B cell (primary cell): ENCODE measurements around the gene FAM53A. TPM values are rescaled to one million over a fixed set of nuclear protein-coding genes. Genes with fewer than 3 reads are reported as not detected.
"Not testable (repeated sequence)": the region's sequence is repeated elsewhere in the genome, so short reads cannot be mapped to it uniquely, and the experiment has no call there.

Experiments used
- ATAC-seq: fragments of 200-7000 bp; cut with Tn5 transposase; one replicate; pipeline ENCODE4 v1.10.0; 2021; ENCODE audit warnings: low read depth, mild to moderate bottlenecking, moderate number of reproducible peaks, moderate library complexity
- CTCF ChIA-PET: fragments of 350-600 bp; sonication (Branson Sonifier 250); formaldehyde crosslinking; loops from one replicate; lab custom pipeline; 2021; ENCODE audit warnings: antibody characterized with exemption, inconsistent platforms; lab: Charles Lee
- POLR2A ChIA-PET: fragments of 350-600 bp; sonication (Branson Sonifier 250); formaldehyde crosslinking; loops from one replicate; lab custom pipeline; 2021; ENCODE audit warnings: antibody characterized with exemption; lab: Charles Lee
- DNase-seq: peaks from one replicate; pipeline ENCODE4 v3.0.0; 2013
- H2AFZ ChIP-seq: 2 replicates; pipeline ENCODE4 v1.6.1; 2012; ENCODE audit warnings: mild to moderate bottlenecking, low read depth, low read length; ENCODE audit not compliant: insufficient read depth, poor library complexity, severe bottlenecking
- H3K27ac ChIP-seq, 2 donors: 1 replicate in 1 of 2; 2 replicates in 1 of 2; pipeline ENCODE4 v1.5.1; 2012 to 2013; ENCODE audit warnings: low read length in 2 of 2, mild to moderate bottlenecking in 2 of 2, moderate library complexity in 1 of 2
- H3K27me3 ChIP-seq, 4 experiments: fragments of 200-600 bp in 1 of 4; sonication (generic) in 1 of 4; replicated peaks in 1 of 4; 1 replicate in 2 of 4; 2 replicates in 2 of 4; pipeline versions ENCODE4 v1.6.1 to v1.7.0; 2013 to 2016; ENCODE audit warnings: low read length in 3 of 4, mild to moderate bottlenecking in 2 of 4, mixed read lengths in 1 of 4, moderate library complexity in 1 of 4; ENCODE audit not compliant: insufficient read depth in 4 of 4, control insufficient read depth in 3 of 4; ENCODE audit errors: control extremely low read depth in 1 of 4
- H3K36me3 ChIP-seq, 2 experiments: replicated peaks in 1 of 2; 1 replicate in 1 of 2; 2 replicates in 1 of 2; pipeline versions ENCODE4 v1.6.1 to v1.7.1; 2013; ENCODE audit warnings: low read length in 1 of 2; ENCODE audit not compliant: insufficient read depth in 2 of 2, control insufficient read depth in 1 of 2; ENCODE audit errors: control extremely low read depth in 1 of 2, extremely low read depth in 1 of 2
- H3K4me1 ChIP-seq, 2 donors: fragments of 200-600 bp in 1 of 2; sonication (generic) in 1 of 2; 1 replicate in 1 of 2; 2 replicates in 1 of 2; pipeline versions ENCODE4 v1.5.1 to v1.6.1; 2013 to 2017; ENCODE audit warnings: low read length in 2 of 2; ENCODE audit not compliant: control insufficient read depth in 2 of 2, insufficient read depth in 2 of 2
- H3K4me2 ChIP-seq: replicated peaks from 2 replicates; pipeline ENCODE3; 2012; ENCODE audit warnings: mild to moderate bottlenecking, low read depth, low read length; ENCODE audit not compliant: poor library complexity, severe bottlenecking
- H3K4me3 ChIP-seq, 5 experiments: fragments of 200-600 bp in 1 of 5; sonication (generic) in 1 of 5; 1 replicate in 3 of 5; 2 replicates in 2 of 5; pipeline versions ENCODE4 v1.5.1 to v1.7.0; 2011 to 2016; ENCODE audit warnings: low read length in 4 of 5, mild to moderate bottlenecking in 4 of 5, low read depth in 2 of 5, control low read depth in 1 of 5, moderate library complexity in 1 of 5; ENCODE audit not compliant: insufficient read depth in 1 of 5; ENCODE audit errors: control extremely low read depth in 1 of 5, extremely low read depth in 1 of 5
- H3K79me2 ChIP-seq: fragments of 200-600 bp; sonication (generic); one replicate; pipeline ENCODE4 v1.6.0; 2016; ENCODE audit warnings: low read length; ENCODE audit not compliant: control insufficient read depth, insufficient read depth
- H3K9ac ChIP-seq: fragments of 200-600 bp; sonication (generic); 2 replicates; pipeline ENCODE4 v1.6.1; 2017; ENCODE audit warnings: mild to moderate bottlenecking, low read length, moderate library complexity
- H3K9me3 ChIP-seq, 3 donors: one replicate each; pipeline versions ENCODE4 v1.6.1 to v1.7.1; 2013; ENCODE audit warnings: low read length in 2 of 3; ENCODE audit not compliant: control insufficient read depth in 2 of 3, insufficient read depth in 1 of 3; ENCODE audit errors: control extremely low read depth in 1 of 3
- H4K20me1 ChIP-seq: 2 replicates; pipeline ENCODE4 v1.6.0; 2012; ENCODE audit warnings: mild to moderate bottlenecking, low read length; ENCODE audit not compliant: insufficient read depth, control insufficient read depth, poor library complexity, severe bottlenecking
- H3K27ac Mint-ChIP-seq: one replicate; pipeline ENCODE4 v1.8.0; 2021; ENCODE audit warnings: mixed read lengths
- H3K27me3 Mint-ChIP-seq: one replicate; pipeline ENCODE4 v1.8.0; 2021; ENCODE audit warnings: mixed read lengths
- H3K4me1 Mint-ChIP-seq: one replicate; pipeline ENCODE4 v1.8.0; 2021; ENCODE audit warnings: mixed read lengths
- H3K4me3 Mint-ChIP-seq: one replicate; pipeline ENCODE4 v1.8.0; 2021; ENCODE audit warnings: mixed read lengths
- H3K9me3 Mint-ChIP-seq: one replicate; pipeline ENCODE4 v1.8.0; 2022; ENCODE audit warnings: mixed read lengths; ENCODE audit not compliant: insufficient read depth
- EZH2 ChIP-seq: IDR thresholded peaks from 2 replicates; pipeline ENCODE4 v1.6.1; 2012; ENCODE audit warnings: borderline replicate concordance, low read depth, mild to moderate bottlenecking, moderate library complexity, low read length; ENCODE audit not compliant: insufficient read depth, poor library complexity, severe bottlenecking
- WGBS: methylation state at CpG from one replicate; pipeline ENCODE4 v1.1.5; 2013; ENCODE audit warnings: missing lambda C conversion rate; ENCODE audit not compliant: insufficient coverage; 5-methylcytosine and 5-hydroxymethylcytosine counted together
- intact Hi-C: fragments of 100-400 bp; cut with micrococcal nuclease; formaldehyde crosslinking; loops from one replicate; pipeline ENCODE4 v1.10.0; 2022
- polyA plus RNA-seq: library from polyadenylated mRNA; depleted of rRNA; stranded (reverse); fragments of >200 nt; gene quantifications from 2 replicates; pipeline ENCODE4 v1.2.3, GENCODE V29; 2012
- total RNA-seq, 2 donors: library from RNA; stranded (reverse); fragments of 120-200 nt in 1 of 2; gene quantifications; 1 replicate in 1 of 2; 2 replicates in 1 of 2; pipeline versions ENCODE4 v1.2.3 to v1.2.4, GENCODE V29; 2013 to 2022
- TF ChIP-seq, protein P1 (sequence below): fragments of 200-600 bp; IDR thresholded peaks from one replicate; pipeline ENCODE4 v1.8.0; 2022; ENCODE audit warnings: antibody characterized with exemption, mild to moderate bottlenecking

The FAM53A gene
- total and polyA plus RNA-seq, 2 donors (not counting 1 experiment from before 2014, with no cell fraction given): 2.2 to 4.2 TPM

GRCh38 chr4:1673671-1674070 lies 10.4 kb downstream of the FAM53A start:
- Histone ChIP-seq H3K9ac (no peak overlapping the region), H3K79me2 (peaks cover 5% of the 10 kb centered on the region), H3K27ac (no peak overlapping the region), H4K20me1 (no peaks in the 10 kb centered on the region), H3K4me2 (no peak overlapping the region), H3K4me1 (no peaks in the 10 kb centered on the region), H3K9me3 (no peaks in the 10 kb centered on the region), H2AFZ (no peak overlapping the region), H3K27me3 (no peaks in the 10 kb centered on the region), H3K4me3 (no peak overlapping the region), H3K36me3 (no peaks in the 10 kb centered on the region)
- ATAC-seq (no peak), DNase-seq (no peak)
- TF ChIP-seq, protein P1, sequence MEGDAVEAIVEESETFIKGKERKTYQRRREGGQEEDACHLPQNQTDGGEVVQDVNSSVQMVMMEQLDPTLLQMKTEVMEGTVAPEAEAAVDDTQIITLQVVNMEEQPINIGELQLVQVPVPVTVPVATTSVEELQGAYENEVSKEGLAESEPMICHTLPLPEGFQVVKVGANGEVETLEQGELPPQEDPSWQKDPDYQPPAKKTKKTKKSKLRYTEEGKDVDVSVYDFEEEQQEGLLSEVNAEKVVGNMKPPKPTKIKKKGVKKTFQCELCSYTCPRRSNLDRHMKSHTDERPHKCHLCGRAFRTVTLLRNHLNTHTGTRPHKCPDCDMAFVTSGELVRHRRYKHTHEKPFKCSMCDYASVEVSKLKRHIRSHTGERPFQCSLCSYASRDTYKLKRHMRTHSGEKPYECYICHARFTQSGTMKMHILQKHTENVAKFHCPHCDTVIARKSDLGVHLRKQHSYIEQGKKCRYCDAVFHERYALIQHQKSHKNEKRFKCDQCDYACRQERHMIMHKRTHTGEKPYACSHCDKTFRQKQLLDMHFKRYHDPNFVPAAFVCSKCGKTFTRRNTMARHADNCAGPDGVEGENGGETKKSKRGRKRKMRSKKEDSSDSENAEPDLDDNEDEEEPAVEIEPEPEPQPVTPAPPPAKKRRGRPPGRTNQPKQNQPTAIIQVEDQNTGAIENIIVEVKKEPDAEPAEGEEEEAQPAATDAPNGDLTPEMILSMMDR: no peak
- no peak for TF ChIP-seq EZH2
- ChIA-PET POLR2A (no interaction called here), CTCF (interaction anchor here (1.5 kb wide), 1 partner anchor 20 kb away, joined by 5 read pairs; no protein-coding TSS in a partner anchor)
- WGBS: 91% methylated on average over 20 of the region's 20 CpGs
- no peaks in the 10 kb centered on the region for H3K4me1 Mint-ChIP-seq
- no peaks in the 10 kb centered on the region for H3K27me3 Mint-ChIP-seq
- no peak overlapping the region for H3K27ac Mint-ChIP-seq
- intact Hi-C loops: no loop called here
- H3K4me3 Mint-ChIP-seq: no peak overlapping the region
- H3K9me3 Mint-ChIP-seq: no peaks in the 10 kb centered on the region

DNA sequence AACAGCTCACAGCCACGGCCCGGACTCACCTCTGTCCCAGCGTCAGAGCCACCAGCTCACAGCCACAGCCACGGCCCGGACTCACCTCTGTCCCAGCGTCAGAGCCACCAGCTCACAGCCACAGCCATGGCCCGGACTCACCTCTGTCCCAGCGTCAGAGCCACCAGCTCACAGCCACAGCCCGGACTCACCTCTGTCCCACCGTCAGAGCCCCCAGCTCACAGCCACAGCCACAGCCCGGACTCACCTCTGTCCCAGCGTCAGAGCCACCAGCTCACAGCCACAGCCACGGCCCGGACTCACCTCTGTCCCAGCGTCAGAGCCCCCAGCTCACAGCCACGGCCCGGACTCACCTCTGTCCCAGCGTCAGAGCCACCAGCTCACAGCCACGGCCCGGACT lies 13.1 kb downstream of the FAM53A start:
- H4K20me1 ChIP-seq, POLR2A ChIA-PET, H3K27me3 Mint-ChIP-seq, H3K4me3 ChIP-seq, H3K4me3 Mint-ChIP-seq, H3K27ac ChIP-seq, H3K27me3 ChIP-seq, H3K79me2 ChIP-seq, H3K4me1 Mint-ChIP-seq, H3K9me3 Mint-ChIP-seq, H3K9me3 ChIP-seq, ATAC-seq, H3K27ac Mint-ChIP-seq, H3K36me3 ChIP-seq, H3K9ac ChIP-seq, CTCF ChIA-PET, H2AFZ ChIP-seq, H3K4me2 ChIP-seq, intact Hi-C loops, H3K4me1 ChIP-seq, DNase-seq: not testable (repeated sequence)
- WGBS: 95% methylated on average over 12 of the region's 20 CpGs
